GM18867 (cell line): Measurements from ENCODE around the gene PIH1D1.
"Not testable (repeated sequence)": the region's sequence is repeated elsewhere in the genome, so short reads cannot be mapped to it uniquely, and the experiment has no call there.

Source experiments
- ATAC-seq: cut with Tn5 transposase; IDR thresholded peaks from one replicate; pipeline ENCODE4 v1.9.1; 2021; ENCODE audit warnings: mild to moderate bottlenecking, moderate library complexity; ENCODE audit not compliant: unreplicated experiment

PIH1D1 gene

GRCh38 chr19:49481020-49481683 is 29.5 kb upstream of the PIH1D1 start:
- ATAC-seq, result no peak

- ATAC-seq, result no peak
Observed at GRCh38 chr19:49479975-49480628, 28.5 kb upstream of the PIH1D1 start.

GRCh38 chr19:49475995-49476880 is 24.6 kb upstream of the PIH1D1 start:
- ATAC-seq, result no peak

GRCh38 chr19:49475191-49475917 is 23.7 kb upstream of the PIH1D1 start:
- ATAC-seq, result no peak

- peak; percentile 2 for ATAC-seq
Observed at GRCh38 chr19:49474542-49474924, 22.9 kb upstream of the PIH1D1 start.

- peak; percentile 61 for ATAC-seq
Observed at GRCh38 chr19:49473868-49474541, 22.4 kb upstream of the PIH1D1 start, which contains the start of gene FLT3LG. Gene FLT3LG, plus strand, starts transcription at chr19:49474215. Its CDS starts 425 bp downstream, at chr19:49474640.

- ATAC-seq, result not testable (repeated sequence)
Observed at GRCh38 chr19:49473501-49473867, 21.9 kb upstream of the PIH1D1 start.

- no peak for ATAC-seq
Observed at GRCh38 chr19:49472936-49473335, 21.3 kb upstream of the PIH1D1 start.

GRCh38 chr19:49470615-49470978 is 19.0 kb upstream of the PIH1D1 start:
- ATAC-seq, result no peak

GRCh38 chr19:49469828-49470614 is 18.4 kb upstream of the PIH1D1 start:
- peak; percentile 43 for ATAC-seq

- peak; percentile 53 for ATAC-seq
Observed at GRCh38 chr19:49468746-49469447, 17.3 kb upstream of the PIH1D1 start.

- ATAC-seq, result no peak
Observed at GRCh38 chr19:49468199-49468598, 16.6 kb upstream of the PIH1D1 start.

GRCh38 chr19:49465371-49465770 is 13.8 kb upstream of the PIH1D1 start:
- ATAC-seq, result no peak

GRCh38 chr19:49463960-49464740 is 12.5 kb upstream of the PIH1D1 start:
- no peak for ATAC-seq

GRCh38 chr19:49462492-49462891 is 10.9 kb upstream of the PIH1D1 start:
- ATAC-seq, result no peak

- no peak for ATAC-seq
Observed at GRCh38 chr19:49461656-49462055, 10.0 kb upstream of the PIH1D1 start.

- ATAC-seq, result not testable (repeated sequence)
Observed at GRCh38 chr19:49461130-49461529, 9.5 kb upstream of the PIH1D1 start.

- no peak for ATAC-seq
Observed at GRCh38 chr19:49459388-49459787, 7.8 kb upstream of the PIH1D1 start.
